ENCODE results near the gene SLC4A8. TPM values are rescaled to one million over a fixed set of nuclear protein-coding genes. Genes with fewer than 3 reads are reported as not detected.

Gene SLC4A8
- total RNA-seq, 1 experiment from 2014 or later, result 26.3 TPM

DNA sequence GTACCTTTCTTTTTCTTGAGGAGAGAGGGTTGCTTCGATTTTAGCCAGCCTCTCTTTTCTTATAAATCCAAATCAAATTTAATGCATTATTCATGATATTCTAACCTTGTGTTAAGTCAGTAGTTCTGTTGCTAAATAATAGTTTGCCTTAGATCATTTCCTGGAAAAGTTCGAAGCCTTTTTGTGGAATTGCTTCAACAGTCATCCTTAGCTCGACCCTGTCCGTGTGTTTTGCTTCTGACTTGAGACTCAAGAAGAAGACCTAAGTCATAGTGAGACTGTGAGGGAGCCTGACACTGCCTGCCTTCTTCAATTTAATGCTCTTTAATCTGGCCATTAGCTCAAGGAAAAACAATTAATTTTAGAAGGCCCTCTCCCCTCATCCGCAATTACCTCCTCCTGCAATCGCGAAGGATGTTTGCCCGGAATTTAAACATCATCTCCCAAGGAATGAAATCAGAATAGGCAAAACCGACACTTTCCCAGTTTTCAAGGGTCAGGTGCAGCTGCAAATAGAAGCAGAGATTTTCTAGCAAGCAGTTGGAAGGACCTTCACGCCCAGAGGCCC, 453 bp upstream of the SLC4A8 start:
- Mint-ChIP-seq H3K4me1 (peaks cover 48 to 53% of the 10 kb centered on the region in 2 experiments), H3K27me3 (ENCODE audit: low read depth) (peaks cover 3% of the 10 kb centered on the region; the same call in 1 of the 2 replicates), H3K27ac (peak overlapping the region in 2 of 3 experiments; percentile 4 to 72; a peak in 2 of 7 replicates), H3K9me3 (no peaks in the 10 kb centered on the region), H3K36me3 (ENCODE audit: insufficient read depth in 1 of 3, low read depth in 3 of 3) (peaks cover 0 to 2% (median 0%) of the 10 kb centered on the region in 3 experiments; a peak in 3 of 7 replicates), H3K4me3 (peak overlapping the region in 1 of 2 experiments; percentile 14; a peak in 3 of 5 replicates)
- no peak overlapping the region for H2BK120ac ChIP-seq (ENCODE audit: low read depth, low read length, poor library complexity, severe bottlenecking)
- no peaks in the 10 kb centered on the region for H3K9me3 ChIP-seq (ENCODE audit: control insufficient read depth, low read depth, low read length)
- H4K5ac ChIP-seq (ENCODE audit: insufficient read length, low read depth, low read length), result no peak overlapping the region
- no peak overlapping the region for H4K91ac ChIP-seq (ENCODE audit: insufficient read length, low read depth, low read length)
- WGBS (ENCODE audit: extremely low coverage, insufficient read length, low lambda C conversion rate), result no CpG with 5 or more reads among the region's 10 CpGs
- H3K23ac ChIP-seq (ENCODE audit: insufficient read length, low read depth, low read length), result no peak overlapping the region
- no peaks in the 10 kb centered on the region for H3K79me1 ChIP-seq (ENCODE audit: insufficient read depth, low read depth, low read length, poor library complexity, severe bottlenecking)
- H3T11ph ChIP-seq (ENCODE audit: low read length), result no peak overlapping the region
- H2AFZ ChIP-seq (ENCODE audit: low read length), result no peak overlapping the region
- no peak overlapping the region for H3K56ac ChIP-seq (ENCODE audit: insufficient read length, low read depth, low read length)
- no peak overlapping the region for H2BK15ac ChIP-seq (ENCODE audit: low read depth, low read length)
- H3K14ac ChIP-seq (ENCODE audit: insufficient read depth, low read length), result no peak overlapping the region
- H3K27ac ChIP-seq (ENCODE audit: insufficient read length, low read depth, low read length), result no peak overlapping the region
- H2BK12ac ChIP-seq (ENCODE audit: insufficient read length, low read depth, low read length), result no peak overlapping the region
- H3K27me3 ChIP-seq (ENCODE audit: insufficient read depth, low read length), result no peaks in the 10 kb centered on the region
- no peak overlapping the region for H2BK5ac ChIP-seq (ENCODE audit: insufficient read length, low read length)
- no peak overlapping the region for H2BK20ac ChIP-seq (ENCODE audit: low read depth, low read length, poor library complexity, severe bottlenecking)
- no peaks in the 10 kb centered on the region for H4K20me1 ChIP-seq (ENCODE audit: control insufficient read depth, insufficient read depth, insufficient read length)
- H3K9ac ChIP-seq (ENCODE audit: extremely low read depth, insufficient read length, low read length), result no peak overlapping the region
- no peaks in the 10 kb centered on the region for H3K79me2 ChIP-seq (ENCODE audit: insufficient read depth, low read length)
- peaks cover 7% of the 10 kb centered on the region for H3K23me2 ChIP-seq (ENCODE audit: insufficient read length, low read depth, low read length, poor library complexity, severe bottlenecking)
- no peak overlapping the region for H3K18ac ChIP-seq (ENCODE audit: insufficient read length, low read depth, low read length)
- TF ChIP-seq, protein P1, sequence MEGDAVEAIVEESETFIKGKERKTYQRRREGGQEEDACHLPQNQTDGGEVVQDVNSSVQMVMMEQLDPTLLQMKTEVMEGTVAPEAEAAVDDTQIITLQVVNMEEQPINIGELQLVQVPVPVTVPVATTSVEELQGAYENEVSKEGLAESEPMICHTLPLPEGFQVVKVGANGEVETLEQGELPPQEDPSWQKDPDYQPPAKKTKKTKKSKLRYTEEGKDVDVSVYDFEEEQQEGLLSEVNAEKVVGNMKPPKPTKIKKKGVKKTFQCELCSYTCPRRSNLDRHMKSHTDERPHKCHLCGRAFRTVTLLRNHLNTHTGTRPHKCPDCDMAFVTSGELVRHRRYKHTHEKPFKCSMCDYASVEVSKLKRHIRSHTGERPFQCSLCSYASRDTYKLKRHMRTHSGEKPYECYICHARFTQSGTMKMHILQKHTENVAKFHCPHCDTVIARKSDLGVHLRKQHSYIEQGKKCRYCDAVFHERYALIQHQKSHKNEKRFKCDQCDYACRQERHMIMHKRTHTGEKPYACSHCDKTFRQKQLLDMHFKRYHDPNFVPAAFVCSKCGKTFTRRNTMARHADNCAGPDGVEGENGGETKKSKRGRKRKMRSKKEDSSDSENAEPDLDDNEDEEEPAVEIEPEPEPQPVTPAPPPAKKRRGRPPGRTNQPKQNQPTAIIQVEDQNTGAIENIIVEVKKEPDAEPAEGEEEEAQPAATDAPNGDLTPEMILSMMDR (conservative IDR thresholded peaks at IDR 0.05), result no peak
- H3K4me1 ChIP-seq (ENCODE audit: insufficient read depth, low read length), result no peaks in the 10 kb centered on the region; the same call in 1 of the 2 replicates
- H3K4ac ChIP-seq (ENCODE audit: low read depth, low read length), result no peak overlapping the region
- no peak overlapping the region for H2AK5ac ChIP-seq (ENCODE audit: insufficient read length, low read length)
- no peak for DNase-seq
- H4K8ac ChIP-seq (replicated peaks; ENCODE audit: insufficient read length, low read depth, low read length), result no peak overlapping the region
- H3K4me2 ChIP-seq (ENCODE audit: insufficient read depth, insufficient read length, low read length), result no peak overlapping the region

Measured in H9 (cell line).